NCI-H1092 (cell line): ENCODE data around the gene MED13L.
"Not testable (repeated sequence)": the region's sequence is repeated elsewhere in the genome, so short reads cannot be mapped to it uniquely, and the experiment has no call there.

ENCODE experiments used
- DNase-seq: peaks from one replicate; lab custom pipeline; 2025; lab: John Stamatoyannopoulos, UW

MED13L gene

GRCh38 chr12:116054280-116054679 lies 223.2 kb downstream of the MED13L start:
- no peak for DNase-seq

GRCh38 chr12:116053479-116054200 lies 223.9 kb downstream of the MED13L start:
- DNase-seq: no peak

GRCh38 chr12:116050275-116050674 lies 227.2 kb downstream of the MED13L start:
- DNase-seq: no peak

- DNase-seq: no peak
Measured at GRCh38 chr12:116048879-116049278, 228.6 kb downstream of the MED13L start.

GRCh38 chr12:116046039-116046438 lies 231.5 kb downstream of the MED13L start:
- DNase-seq: no peak

- no peak for DNase-seq
Measured at GRCh38 chr12:116045150-116045549, 232.3 kb downstream of the MED13L start.

GRCh38 chr12:116043659-116044535 lies 233.6 kb downstream of the MED13L start:
- DNase-seq: no peak

GRCh38 chr12:116040402-116040801 lies 237.1 kb downstream of the MED13L start:
- no peak for DNase-seq

GRCh38 chr12:116039081-116039480 lies 238.4 kb downstream of the MED13L start:
- no peak for DNase-seq

- no peak for DNase-seq
Measured at GRCh38 chr12:116037941-116038837, 239.3 kb downstream of the MED13L start.

GRCh38 chr12:116033765-116034164 lies 243.7 kb downstream of the MED13L start:
- no peak for DNase-seq

GRCh38 chr12:116031624-116032023 lies 245.9 kb downstream of the MED13L start:
- DNase-seq: not testable (repeated sequence)

GRCh38 chr12:116028619-116029018 lies 248.9 kb downstream of the MED13L start:
- DNase-seq: no peak

GRCh38 chr12:116027551-116027821 lies 250.0 kb downstream of the MED13L start:
- DNase-seq: no peak

GRCh38 chr12:116026768-116027550 lies 250.5 kb downstream of the MED13L start:
- DNase-seq: no peak

- no peak for DNase-seq
Measured at GRCh38 chr12:116026346-116026745, 251.1 kb downstream of the MED13L start.

GRCh38 chr12:116024769-116025168 lies 252.7 kb downstream of the MED13L start:
- DNase-seq: no peak

- no peak for DNase-seq
Measured at GRCh38 chr12:116019415-116019814, 258.1 kb downstream of the MED13L start.

- no peak for DNase-seq
Measured at GRCh38 chr12:116018282-116018681, 259.2 kb downstream of the MED13L start.

- DNase-seq: peak; percentile 8
Measured at GRCh38 chr12:116015525-116015924, 262.0 kb downstream of the MED13L start.

GRCh38 chr12:116012757-116013156 lies 264.7 kb downstream of the MED13L start:
- DNase-seq: no peak

GRCh38 chr12:116011217-116011616 lies 266.3 kb downstream of the MED13L start:
- DNase-seq: no peak
